Head of caudate nucleus (tissue), 42 donors: Measurements from ENCODE around the gene C16orf90.
"Not testable (repeated sequence)": the region's sequence is repeated elsewhere in the genome, so short reads cannot be mapped to it uniquely, and the experiment has no call there.

Source experiments
- DNase-seq, 42 donors: peaks; one replicate each; pipeline versions ENCODE4 v3.0.0 to v3.0.0-alpha.2; 2020 to 2021; ENCODE audit warnings: mixed read lengths in 7 of 42
- intact Hi-C: fragments of 100-400 bp; cut with DNase I; formaldehyde crosslinking; loops from one replicate; pipeline ENCODE4 v1.15.0; 2022

C16orf90 gene

GRCh38 chr16:3495176-3495575 lies at the start of gene C16orf90:
C16orf90 (minus strand) TSS chr16:3495489; CDS start chr16:3495421, 68 bp downstream.
- intact Hi-C loops: no loop called here
- peak in 1 of 42 donors; percentile 7 for DNase-seq

DNA sequence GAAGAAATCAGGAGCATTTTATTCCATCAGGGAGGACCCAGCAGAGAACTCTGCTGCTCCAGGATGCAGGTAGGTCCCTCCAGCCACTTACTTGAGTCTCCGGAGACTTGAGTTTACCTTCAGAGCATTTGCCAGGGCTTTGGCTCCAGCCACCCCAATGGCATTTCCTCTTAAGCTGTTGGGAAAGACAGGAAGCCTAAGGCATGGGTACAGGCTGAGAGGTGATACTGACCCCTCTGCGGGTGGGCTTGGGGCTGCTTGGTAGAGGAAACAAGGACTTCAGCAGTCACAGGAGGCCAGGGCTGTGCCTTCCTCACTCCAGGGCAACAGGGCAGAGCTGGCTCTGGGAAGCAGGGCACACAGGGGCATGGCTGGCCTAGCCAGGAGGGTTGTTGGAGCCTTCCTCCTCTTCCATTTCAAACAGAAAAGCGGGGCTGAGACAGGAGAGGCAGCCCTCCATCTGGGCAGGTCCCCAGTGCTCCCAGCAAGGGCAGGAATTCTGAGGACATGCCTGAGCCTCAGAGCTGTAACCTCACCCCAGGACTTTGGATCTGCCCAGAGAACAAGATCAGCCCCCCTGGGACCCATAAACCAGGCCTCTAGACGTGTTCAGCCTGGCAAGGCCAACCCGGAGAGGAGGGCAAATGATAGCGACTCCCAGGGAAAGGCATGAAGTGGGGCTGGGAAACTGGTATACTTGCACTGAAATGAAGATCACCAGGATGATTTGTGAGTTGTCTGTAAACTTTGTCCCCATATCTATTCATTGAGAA lies 47.5 kb upstream of the C16orf90 start:
- intact Hi-C loops: no loop called here
- DNase-seq: no peak

DNA sequence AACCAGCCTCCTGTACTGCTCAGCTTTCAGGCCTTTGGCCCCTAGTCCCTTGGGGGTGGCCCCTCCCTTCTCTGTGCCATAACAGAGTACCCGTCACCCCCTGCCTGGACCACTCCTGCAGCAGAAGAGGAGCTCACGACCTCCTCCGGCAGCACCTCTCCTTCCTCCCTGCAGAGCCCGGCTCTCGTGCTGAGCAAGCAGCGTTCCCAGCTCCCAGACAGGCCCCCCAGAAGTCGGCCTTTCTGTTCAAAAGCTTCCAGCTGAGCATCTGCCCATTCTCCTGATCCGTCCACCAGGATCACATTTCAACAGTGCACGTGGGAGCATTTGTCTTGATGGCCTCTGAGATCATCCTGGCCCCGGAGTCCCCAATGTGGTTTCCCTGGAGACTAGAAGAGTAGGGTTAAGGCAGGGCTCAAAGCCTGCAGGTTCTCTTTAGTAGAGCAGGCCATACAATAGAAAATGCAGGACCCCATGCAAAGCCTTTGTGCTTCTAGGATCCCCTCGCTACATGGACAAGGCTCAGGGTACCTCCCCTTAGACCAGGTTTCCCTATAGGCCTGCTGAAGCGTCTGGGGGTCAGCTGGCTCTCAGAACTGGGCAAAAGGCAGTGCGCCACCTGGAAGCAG lies 46.4 kb upstream of the C16orf90 start:
- intact Hi-C loops: no loop called here
- DNase-seq: no peak

DNA sequence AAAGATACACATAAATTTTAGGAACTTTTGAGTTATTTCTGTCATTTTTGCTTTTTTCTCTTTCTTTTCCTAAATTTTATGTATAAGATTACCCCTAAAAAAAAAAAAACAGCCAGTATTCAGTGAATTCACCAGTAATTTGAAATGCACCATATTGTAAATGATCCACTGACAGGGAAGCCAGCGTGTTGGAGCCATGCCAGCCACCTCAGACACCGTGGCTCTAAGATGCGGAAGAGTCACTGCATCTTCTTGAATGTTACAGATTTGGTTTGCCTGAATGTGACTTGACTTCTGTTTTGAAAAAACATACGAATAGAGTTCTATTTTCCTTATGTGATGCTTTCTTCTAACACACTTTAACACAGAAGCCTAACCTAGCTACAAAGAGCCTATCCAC lies 42.9 kb upstream of the C16orf90 start:
- no peak for DNase-seq
- intact Hi-C loops: no loop called here

- intact Hi-C loops: no loop called here
- peak in 8 of 42 donors; percentile 11 to 46 (median 29) for DNase-seq
Measured at GRCh38 chr16:3536851-3537250, 41.6 kb upstream of the C16orf90 start.

DNA sequence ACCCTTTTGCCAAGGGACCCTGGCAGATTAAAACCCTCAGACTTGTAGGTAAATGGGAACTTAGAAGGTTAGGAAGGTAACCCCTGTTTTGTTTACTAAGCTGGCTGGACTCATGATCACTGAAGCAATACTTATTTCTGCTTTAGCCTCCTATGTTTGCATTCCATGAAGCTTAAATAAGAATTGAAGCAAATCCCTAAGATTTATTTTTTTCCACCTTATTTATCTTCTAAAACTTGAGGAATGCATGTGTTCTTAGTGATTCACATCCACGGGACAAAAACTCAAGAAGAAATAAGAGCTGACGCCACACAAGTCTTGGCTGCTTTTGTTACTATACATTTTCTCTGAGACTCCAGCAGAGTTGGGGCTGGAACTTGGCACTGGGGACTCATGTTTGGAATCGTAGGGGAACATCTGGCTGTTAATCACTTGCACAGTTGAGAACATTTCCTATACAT lies 41.0 kb upstream of the C16orf90 start:
- intact Hi-C loops: no loop called here
- no peak for DNase-seq

DNA sequence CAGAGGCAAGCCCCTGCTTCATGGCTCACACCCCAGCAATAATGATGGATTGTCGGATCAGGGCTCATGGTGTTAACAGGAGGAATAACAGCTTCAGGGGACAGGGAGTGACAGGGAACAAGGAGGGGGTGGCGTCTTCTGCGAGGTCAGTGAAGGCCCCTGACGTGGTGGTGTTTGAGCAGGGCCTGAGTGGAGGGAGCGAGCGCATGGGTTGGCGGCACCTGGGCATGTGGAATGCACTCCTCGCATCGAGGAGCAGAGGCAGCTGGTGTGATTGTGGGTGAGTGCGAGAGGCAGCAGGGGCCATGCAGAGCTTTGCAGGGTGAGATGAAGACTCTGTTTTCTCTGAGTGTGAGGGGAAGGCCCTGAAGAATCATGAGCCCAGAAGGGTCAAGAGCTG lies 38.8 kb upstream of the C16orf90 start:
- intact Hi-C loops: no loop called here
- no peak for DNase-seq

GRCh38 chr16:3532741-3533140 lies 37.5 kb upstream of the C16orf90 start:
- intact Hi-C loops: no loop called here
- DNase-seq: no peak

DNA sequence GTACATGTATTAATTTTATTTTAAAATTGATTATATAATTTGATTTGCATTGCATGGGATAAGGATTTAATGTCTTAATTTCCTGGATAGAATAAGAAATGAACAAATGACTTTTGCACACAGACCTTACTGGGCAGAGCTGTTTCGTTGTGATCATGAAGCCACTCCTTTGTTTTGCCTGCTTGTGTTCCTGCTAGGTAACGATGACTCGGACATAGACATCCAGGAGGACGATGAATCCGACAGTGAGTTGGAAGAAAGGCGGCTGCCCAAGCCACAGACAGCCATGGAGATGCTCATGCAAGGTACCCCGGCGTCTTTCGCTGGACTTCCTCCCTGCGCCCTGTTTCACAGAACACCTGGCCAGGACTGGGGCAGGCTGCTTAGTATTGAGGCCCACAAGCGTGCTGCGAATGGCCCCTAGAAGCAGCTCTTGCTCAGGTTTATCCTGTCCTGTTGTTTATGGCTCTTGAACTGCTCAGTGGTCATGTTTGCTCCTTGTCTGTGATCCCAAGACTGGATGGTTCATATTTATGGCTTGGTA lies 35.2 kb upstream of the C16orf90 start:
- DNase-seq: no peak
- intact Hi-C loops: no loop called here

DNA sequence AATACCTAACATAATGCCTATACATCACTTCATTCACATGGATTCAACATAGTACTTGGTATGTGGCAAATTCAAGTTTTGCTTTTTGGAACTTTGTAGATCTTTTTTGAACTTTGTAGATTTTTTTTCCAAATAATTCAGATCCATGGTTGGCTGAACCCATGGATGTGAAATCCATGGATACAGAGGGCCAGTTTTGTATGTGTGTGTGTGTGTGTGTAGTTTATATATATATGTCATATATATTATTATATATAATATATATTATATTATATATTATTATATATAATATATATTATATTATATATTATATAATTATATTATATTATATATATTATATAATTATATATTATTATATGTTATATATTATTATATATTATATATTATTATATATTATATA lies 33.9 kb upstream of the C16orf90 start:
- intact Hi-C loops: no loop called here
- no peak for DNase-seq

- DNase-seq: no peak
- intact Hi-C loops: no loop called here
Measured at GRCh38 chr16:3528406-3528805, 33.1 kb upstream of the C16orf90 start.

DNA sequence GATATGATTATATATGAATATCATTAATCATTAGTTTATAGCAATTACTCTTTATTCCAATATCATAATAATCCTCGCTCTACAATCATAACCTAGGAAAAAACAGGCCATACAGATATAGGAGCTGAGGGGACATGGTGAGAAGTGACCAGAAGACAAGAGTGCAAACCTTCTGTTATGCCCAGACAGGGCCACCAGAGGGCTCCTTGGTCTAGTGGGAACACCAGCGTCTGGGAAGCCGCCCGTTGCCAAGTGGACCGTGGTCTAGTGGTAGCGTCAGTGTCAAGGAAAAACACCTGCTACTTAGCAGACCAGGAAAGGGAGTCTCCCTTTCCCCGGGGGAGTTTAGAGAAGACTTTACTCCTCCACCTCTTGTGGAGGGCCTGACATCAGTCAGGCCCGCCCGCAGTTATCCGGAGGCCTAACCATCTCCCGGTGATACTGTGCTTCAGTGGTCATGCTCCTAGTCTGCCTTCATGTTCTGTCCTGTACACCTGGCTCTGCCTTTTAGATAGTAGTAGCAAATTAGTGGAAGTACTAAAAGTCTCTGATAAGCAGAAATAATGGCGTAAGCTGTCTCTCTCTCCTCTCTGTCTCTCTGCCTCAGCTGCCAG lies 32.0 kb upstream of the C16orf90 start:
- peak; percentile 35 to 89 (median 76) for DNase-seq
- intact Hi-C loops: not testable (repeated sequence)

DNA sequence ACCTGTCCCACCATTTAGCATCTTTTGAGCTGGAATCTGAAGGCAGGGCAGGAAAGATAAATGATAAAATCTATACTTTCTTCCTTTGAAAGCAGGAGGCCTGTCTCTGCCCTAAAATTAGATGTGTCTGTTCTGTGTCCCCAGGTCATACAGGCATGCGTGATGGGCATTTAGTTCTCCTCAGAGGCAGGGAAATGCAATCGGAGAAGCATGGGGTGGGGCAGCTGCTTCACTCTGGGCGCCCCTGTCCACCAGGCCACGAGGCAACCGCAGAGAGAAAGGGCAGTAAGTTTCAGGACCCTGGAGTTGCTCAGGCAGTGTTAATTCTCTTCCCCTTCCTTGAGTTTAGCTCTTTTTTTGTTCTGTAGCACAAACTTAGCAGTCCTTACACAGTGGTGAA lies 30.7 kb upstream of the C16orf90 start:
- intact Hi-C loops: no loop called here
- peak in 1 of 42 donors; percentile 21 for DNase-seq

DNA sequence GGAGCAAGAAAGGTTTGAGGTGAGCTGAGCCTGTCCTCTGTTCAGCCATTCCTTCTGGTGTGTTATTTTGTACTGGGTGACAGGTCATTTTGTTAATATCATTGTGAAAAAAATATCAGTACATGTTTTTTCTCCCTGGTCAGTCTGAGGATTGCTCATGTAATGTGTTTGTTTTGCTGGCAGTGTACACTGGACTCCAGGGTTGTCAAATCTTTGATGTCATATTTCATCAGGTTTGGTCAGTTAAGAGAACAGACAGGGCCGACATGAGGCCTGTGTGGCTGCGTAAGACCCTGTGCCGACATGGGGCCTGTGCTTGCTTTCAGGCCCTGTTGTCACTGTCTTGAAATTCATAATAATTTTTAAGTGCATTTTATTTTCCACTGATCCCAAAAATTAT lies 28.0 kb upstream of the C16orf90 start:
- intact Hi-C loops: no loop called here
- DNase-seq: peak in 1 of 42 donors; percentile 7

- intact Hi-C loops: no loop called here
- peak in 1 of 42 donors; percentile 5 for DNase-seq
Measured at GRCh38 chr16:3520841-3521240, 25.6 kb upstream of the C16orf90 start.

- DNase-seq: no peak
- intact Hi-C loops: no loop called here
Measured at GRCh38 chr16:3520413-3520812, 25.1 kb upstream of the C16orf90 start.

- DNase-seq: no peak
- intact Hi-C loops: no loop called here
Measured at GRCh38 chr16:3519581-3519980, 24.3 kb upstream of the C16orf90 start.

DNA sequence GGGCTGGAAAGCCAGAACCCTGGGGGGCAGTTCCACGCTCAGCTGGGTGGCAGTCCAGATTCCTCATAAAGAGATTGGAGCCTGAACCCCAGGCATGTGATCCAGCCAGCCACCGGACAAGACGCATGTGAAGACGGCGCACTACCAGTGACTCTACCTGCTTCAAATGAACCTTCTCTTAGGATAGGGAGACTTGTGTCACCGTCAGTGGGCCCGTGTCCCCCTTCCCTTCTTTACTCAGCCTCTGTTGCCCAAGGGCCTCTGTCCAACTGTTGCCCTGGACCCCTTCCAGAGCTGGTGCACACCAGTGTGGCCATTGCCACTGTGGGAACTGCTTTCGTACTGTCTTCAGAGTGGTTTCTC lies 23.7 kb upstream of the C16orf90 start:
- intact Hi-C loops: no loop called here
- peak in 1 of 42 donors; percentile 13 for DNase-seq

GRCh38 chr16:3518292-3518985 lies 23.1 kb upstream of the C16orf90 start:
- intact Hi-C loops: no loop called here
- DNase-seq: peak in 1 of 42 donors; percentile 3

DNA sequence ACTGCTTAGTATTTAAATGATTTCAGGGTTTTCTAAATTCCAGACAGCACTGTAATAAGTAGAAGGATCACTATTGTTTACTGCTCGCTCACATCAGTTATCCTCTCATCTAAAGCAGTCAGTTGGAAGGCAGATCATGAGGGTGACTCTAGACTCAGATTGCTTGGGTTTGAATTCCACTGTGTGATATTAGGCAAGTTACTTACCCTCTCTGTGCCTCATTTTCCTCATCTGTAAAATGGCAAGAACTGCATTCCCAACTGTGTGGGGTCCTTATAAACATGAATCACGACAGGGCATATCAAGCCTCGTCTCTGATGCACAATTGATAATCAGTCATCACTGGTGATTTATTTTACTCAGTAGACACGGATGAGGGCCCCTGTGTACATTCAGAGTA lies 20.6 kb upstream of the C16orf90 start:
- DNase-seq: no peak
- intact Hi-C loops: no loop called here
